AG04449 (cell line): ENCODE results near the gene TYW5.

Experiments
- CTCF ChIA-PET: fragments of 350-600 bp; formaldehyde crosslinking; extraction: SDS; loops from one replicate; lab custom pipeline; 2021; ENCODE audit warnings: antibody characterized with exemption; lab: Yijun Ruan, JAX
- POLR2A ChIA-PET: fragments of 400-600, 350-600 bp; formaldehyde crosslinking; extraction: SDS; loops from one replicate; lab custom pipeline; 2020; ENCODE audit warnings: antibody characterized with exemption, inconsistent platforms; lab: Yijun Ruan, JAX
- DNase-seq: peaks from one replicate; pipeline ENCODE4 v3.0.0-alpha.2; 2010; ENCODE audit warnings: low read depth, low spot score
- H3K4me3 ChIP-seq: 2 replicates; pipeline ENCODE4 v1.5.1; 2011; ENCODE audit warnings: low read depth, mild to moderate bottlenecking, control low read depth, low read length
- TF ChIP-seq, protein P1 (sequence below): IDR thresholded peaks from one replicate; pipeline ENCODE4 v1.5.1; 2011; ENCODE audit warnings: mild to moderate bottlenecking, moderate library complexity, low read length, control low read depth, inconsistent platforms; ENCODE audit not compliant: insufficient read depth; ENCODE audit errors: missing control alignments

Gene TYW5

DNA sequence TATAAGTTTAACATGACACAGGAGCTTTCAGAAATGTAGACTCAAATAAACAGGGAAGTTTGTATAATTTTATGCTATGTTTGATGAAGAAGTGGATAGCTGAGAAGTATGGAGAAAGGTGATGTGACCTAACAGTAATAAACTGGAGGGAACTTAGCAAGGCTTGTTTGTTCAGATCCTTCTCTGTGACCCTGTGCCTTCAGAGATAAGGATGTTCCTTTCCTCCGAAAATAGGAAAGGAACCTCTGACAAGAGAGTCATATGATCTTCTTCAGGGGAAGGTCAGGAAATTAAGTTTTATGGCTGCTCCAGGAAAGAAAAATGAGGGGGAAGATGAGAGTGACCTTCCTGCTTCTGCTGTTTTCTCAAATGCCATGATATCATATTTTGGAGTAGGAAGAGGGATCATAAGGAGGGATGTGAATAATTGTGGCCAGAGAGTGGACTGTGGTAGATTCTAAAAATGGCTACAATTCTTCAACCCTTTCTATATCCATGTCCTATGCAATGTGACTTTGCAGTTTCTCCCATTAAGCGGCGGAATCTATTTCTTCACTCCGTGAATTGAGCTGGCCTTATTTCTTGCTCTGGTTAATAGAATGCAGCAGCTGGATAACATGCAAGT is 52.7 kb downstream of the TYW5 start:
- no peak for DNase-seq
- ChIA-PET CTCF (no interaction called here), POLR2A (no interaction called here)
- no peak overlapping the region for H3K4me3 ChIP-seq
- TF ChIP-seq, protein P1, sequence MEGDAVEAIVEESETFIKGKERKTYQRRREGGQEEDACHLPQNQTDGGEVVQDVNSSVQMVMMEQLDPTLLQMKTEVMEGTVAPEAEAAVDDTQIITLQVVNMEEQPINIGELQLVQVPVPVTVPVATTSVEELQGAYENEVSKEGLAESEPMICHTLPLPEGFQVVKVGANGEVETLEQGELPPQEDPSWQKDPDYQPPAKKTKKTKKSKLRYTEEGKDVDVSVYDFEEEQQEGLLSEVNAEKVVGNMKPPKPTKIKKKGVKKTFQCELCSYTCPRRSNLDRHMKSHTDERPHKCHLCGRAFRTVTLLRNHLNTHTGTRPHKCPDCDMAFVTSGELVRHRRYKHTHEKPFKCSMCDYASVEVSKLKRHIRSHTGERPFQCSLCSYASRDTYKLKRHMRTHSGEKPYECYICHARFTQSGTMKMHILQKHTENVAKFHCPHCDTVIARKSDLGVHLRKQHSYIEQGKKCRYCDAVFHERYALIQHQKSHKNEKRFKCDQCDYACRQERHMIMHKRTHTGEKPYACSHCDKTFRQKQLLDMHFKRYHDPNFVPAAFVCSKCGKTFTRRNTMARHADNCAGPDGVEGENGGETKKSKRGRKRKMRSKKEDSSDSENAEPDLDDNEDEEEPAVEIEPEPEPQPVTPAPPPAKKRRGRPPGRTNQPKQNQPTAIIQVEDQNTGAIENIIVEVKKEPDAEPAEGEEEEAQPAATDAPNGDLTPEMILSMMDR, result no peak

- DNase-seq, result no peak
- no peak overlapping the region for H3K4me3 ChIP-seq
- ChIA-PET POLR2A (no interaction called here), CTCF (no interaction called here)
- TF ChIP-seq, protein P1, result no peak
Observed at GRCh38 chr2:199901942-199902341, 53.3 kb downstream of the TYW5 start.

GRCh38 chr2:199896617-199897016 is 58.7 kb downstream of the TYW5 start:
- H3K4me3 ChIP-seq, result no peak overlapping the region
- ChIA-PET CTCF (no interaction called here), POLR2A (no interaction called here)
- TF ChIP-seq, protein P1, result no peak
- DNase-seq, result no peak

DNA sequence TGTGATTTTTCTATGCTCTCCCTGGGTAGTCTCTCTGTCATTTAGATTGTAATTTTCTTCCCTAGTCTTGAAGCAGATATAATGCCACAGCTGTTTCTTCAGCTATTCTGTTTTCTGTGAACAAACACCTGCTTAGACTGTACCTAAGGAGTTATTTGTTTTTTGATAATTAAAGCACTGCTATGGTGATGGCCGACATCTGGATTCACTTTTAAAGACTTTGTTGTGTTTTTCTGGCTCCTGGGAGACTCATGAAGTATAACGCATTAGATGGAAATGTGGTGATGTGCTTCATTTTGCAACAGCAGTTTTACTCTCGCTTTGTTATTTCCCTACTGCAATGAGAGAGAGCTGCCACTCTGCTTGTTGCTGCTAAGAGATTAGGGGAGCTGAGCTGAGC is 59.9 kb downstream of the TYW5 start:
- DNase-seq, result no peak
- CTCF ChIA-PET, result interaction anchor here (0.8 kb wide), 1 partner anchor 15 kb away, joined by 3 read pairs; the partner anchor contains the start of gene C2orf69
- TF ChIP-seq, protein P1, result no peak

GRCh38 chr2:199883474-199884212 is 71.6 kb downstream of the TYW5 start:
- TF ChIP-seq, protein P1, result no peak
- H3K4me3 ChIP-seq, result no peak overlapping the region
- ChIA-PET POLR2A (no interaction called here), CTCF (no interaction called here)
- no peak for DNase-seq

More for the DNA sequence above, 59.9 kb downstream of the TYW5 start:
- H3K4me3 ChIP-seq, result no peak overlapping the region
- POLR2A ChIA-PET, result no interaction called here

GRCh38 chr2:199882667-199883066 is 72.6 kb downstream of the TYW5 start:
- POLR2A ChIA-PET, result no interaction called here
- TF ChIP-seq, protein P1, result no peak
- DNase-seq, result no peak
- no peak overlapping the region for H3K4me3 ChIP-seq
- CTCF ChIA-PET, result interaction anchor here (0.6 kb wide), 1 partner anchor 27 kb away, joined by 3 read pairs; no protein-coding TSS in a partner anchor
